Fibroblast of peridontal ligament (primary cell): ENCODE results near the gene PEX6.
"Not testable (repeated sequence)": the region's sequence is repeated elsewhere in the genome, so short reads cannot be mapped to it uniquely, and the experiment has no call there.

ENCODE experiments used
- DNase-seq: peaks from one replicate; pipeline ENCODE4 v3.0.0-alpha.2; 2010; ENCODE audit errors: extremely low read depth

PEX6 gene

GRCh38 chr6:43001843-43002242 lies 22.9 kb upstream of the PEX6 start:
- DNase-seq: no peak

- not testable (repeated sequence) for DNase-seq
Observed at GRCh38 chr6:42998205-42998604, 19.2 kb upstream of the PEX6 start.

- DNase-seq: no peak
Observed at GRCh38 chr6:42996513-42996912, 17.5 kb upstream of the PEX6 start.

GRCh38 chr6:42993445-42993844 lies 14.5 kb upstream of the PEX6 start:
- DNase-seq: no peak

GRCh38 chr6:42989923-42990322 lies 10.9 kb upstream of the PEX6 start:
- no peak for DNase-seq

GRCh38 chr6:42988486-42989020 lies 9.6 kb upstream of the PEX6 start:
- DNase-seq: peak; percentile 76

- no peak for DNase-seq
Observed at GRCh38 chr6:42987533-42988451, 8.8 kb upstream of the PEX6 start.

- no peak for DNase-seq
Observed at GRCh38 chr6:42984924-42985475, 6.0 kb upstream of the PEX6 start.

GRCh38 chr6:42984001-42984923 lies 5.3 kb upstream of the PEX6 start, which contains the start of gene PPP2R5D:
PPP2R5D (plus strand) TSS chr6:42984570; CDS start chr6:42984678, 108 bp downstream.
- peak; percentile 99 for DNase-seq

- DNase-seq: no peak
Observed at GRCh38 chr6:42981836-42982235, 2.9 kb upstream of the PEX6 start.

- DNase-seq: no peak
Observed at GRCh38 chr6:42979523-42980177, 669 bp upstream of the PEX6 start.

GRCh38 chr6:42978487-42978838 lies 518 bp downstream of the PEX6 start:
- no peak for DNase-seq

GRCh38 chr6:42974919-42975505 lies 4.0 kb downstream of the PEX6 start:
- DNase-seq: no peak

- no peak for DNase-seq
Observed at GRCh38 chr6:42973926-42974325, 5.1 kb downstream of the PEX6 start.

GRCh38 chr6:42971746-42972327 lies 7.1 kb downstream of the PEX6 start:
- no peak for DNase-seq

- no peak for DNase-seq
Observed at GRCh38 chr6:42970871-42971612, 7.9 kb downstream of the PEX6 start.

- DNase-seq: no peak
Observed at GRCh38 chr6:42969934-42970333, 9.0 kb downstream of the PEX6 start.

GRCh38 chr6:42969431-42969830 lies 9.6 kb downstream of the PEX6 start:
- no peak for DNase-seq

- no peak for DNase-seq
Observed at GRCh38 chr6:42968783-42969182, 10.2 kb downstream of the PEX6 start.

GRCh38 chr6:42968126-42968701 lies 10.8 kb downstream of the PEX6 start:
- no peak for DNase-seq
